K562 (cell line): ENCODE results near the gene RNU1-2. TPM values are rescaled to one million over a fixed set of nuclear protein-coding genes. Genes with fewer than 3 reads are reported as not detected.
A peak's percentile ranks its signal among the peaks of the same experiment; 100 is the strongest.

Experiments
- ATAC-seq: fragments of 200-7000 bp; cut with Tn5 transposase; 3 replicates; pipeline ENCODE4 v1.9.1; 2020; ENCODE audit warnings: moderate library complexity
- BruUV-seq: library from RNA; stranded (reverse); fragments of 400-500 nt; replicated peaks from 2 replicates; lab custom pipeline; 2021; lab: Mats Ljungman, UMichigan
- CTCF ChIA-PET: fragments of 300-600 bp; formaldehyde crosslinking; extraction: SDS; loops from one replicate; lab custom pipeline; 2021; ENCODE audit warnings: low intra/inter-chr PET ratio; lab: Yijun Ruan, JAX
- POLR2A ChIA-PET: fragments of 300-600, 350-650 bp; sonication (Branson Sonifier 250); formaldehyde crosslinking; extraction: SDS; loops from one replicate; lab custom pipeline; 2021; ENCODE audit warnings: antibody characterized with exemption, inconsistent platforms; lab: Yijun Ruan, JAX
- DNase-seq, 4 experiments: peaks; one replicate each; pipeline versions ENCODE4 v3.0.0 to v3.0.0-alpha.2; 2011 to 2018; ENCODE audit warnings: low spot score in 3 of 4, mixed read lengths in 3 of 4; ENCODE audit errors: extremely low read depth in 1 of 4
- FAIRE-seq: peaks from 2 replicates; lab custom pipeline; 2011; peaks lifted over from hg19 to GRCh38; lab: Jason Lieb, UNC
- H2AFZ ChIP-seq: 2 replicates; pipeline ENCODE4 v1.6.0; 2011; ENCODE audit warnings: low read depth, low read length, control low read depth, inconsistent platforms
- H3K27ac ChIP-seq: fragments of 200-600 bp; 3 replicates; pipeline ENCODE4 v1.8.0; 2011; ENCODE audit warnings: low read depth, mild to moderate bottlenecking, control low read depth, inconsistent platforms, low read length, moderate library complexity, mixed read lengths; ENCODE audit errors: extremely low read depth
- H3K27me3 ChIP-seq, 2 experiments: fragments of 300-600 bp in 1 of 2; 2 replicates in 1 of 2; 3 replicates in 1 of 2; pipeline versions ENCODE4 v1.6.0 to v1.8.0; 2011; ENCODE audit warnings: inconsistent platforms in 2 of 2, low read length in 2 of 2, mild to moderate bottlenecking in 1 of 2, mixed read lengths in 1 of 2, moderate library complexity in 1 of 2; ENCODE audit not compliant: control insufficient read depth in 2 of 2, insufficient read depth in 2 of 2
- H3K36me3 ChIP-seq: fragments of 300-600 bp; 3 replicates; pipeline ENCODE4 v1.8.0; 2011; ENCODE audit warnings: mild to moderate bottlenecking, low read length, inconsistent platforms; ENCODE audit not compliant: control insufficient read depth, insufficient read depth
- H3K4me1 ChIP-seq, 2 experiments: fragments of 200-600 bp in 1 of 2; replicated peaks in 1 of 2; 2 replicates in 1 of 2; 3 replicates in 1 of 2; pipeline versions ENCODE4 v1.5.1 to v1.8.0; 2011; ENCODE audit warnings: inconsistent platforms in 2 of 2, low read length in 2 of 2, mild to moderate bottlenecking in 1 of 2, mixed read lengths in 1 of 2, moderate library complexity in 1 of 2; ENCODE audit not compliant: control insufficient read depth in 2 of 2, insufficient read depth in 2 of 2
- H3K4me2 ChIP-seq: 2 replicates; pipeline ENCODE4 v1.6.1; 2011; ENCODE audit warnings: low read length, control low read depth, inconsistent platforms, mixed read lengths; ENCODE audit not compliant: insufficient read depth
- H3K4me3 ChIP-seq: fragments of 200-600 bp; sonication (generic), shearing (Covaris generic); 2 replicates; pipeline ENCODE4 v1.5.1; 2016; ENCODE audit warnings: control low read depth, inconsistent platforms
- H3K79me2 ChIP-seq: fragments of 200-600 bp; 3 replicates; pipeline ENCODE4 v1.8.0; 2011; ENCODE audit warnings: low read length, inconsistent platforms; ENCODE audit not compliant: control insufficient read depth, insufficient read depth
- H3K9ac ChIP-seq, 2 experiments: 2 replicates each; pipeline versions ENCODE4 v1.6.0 to v1.6.1; 2011; ENCODE audit warnings: low read depth in 2 of 2, low read length in 2 of 2, control low read depth in 1 of 2, inconsistent platforms in 1 of 2, mild to moderate bottlenecking in 1 of 2, mixed read lengths in 1 of 2; ENCODE audit not compliant: insufficient read depth in 1 of 2
- H3K9me1 ChIP-seq: one replicate; pipeline ENCODE4 v1.6.0; 2011; ENCODE audit warnings: inconsistent platforms, mild to moderate bottlenecking, low read length, moderate library complexity; ENCODE audit not compliant: control insufficient read depth, insufficient read depth
- H3K9me3 ChIP-seq: replicated peaks from 2 replicates; pipeline ENCODE4 v1.5.1; 2011; ENCODE audit warnings: low read depth, low read length, inconsistent platforms; ENCODE audit not compliant: control insufficient read depth, insufficient read depth
- H4K20me1 ChIP-seq: replicated peaks from 2 replicates; pipeline ENCODE4 v1.6.1; 2011; ENCODE audit warnings: low read length, inconsistent platforms, mixed read lengths; ENCODE audit not compliant: control insufficient read depth, insufficient read depth
- FOXM1 ChIP-seq, 2 experiments: fragments of 450-650 bp in 1 of 2; sonication (generic) in 1 of 2; formaldehyde crosslinking in 1 of 2; IDR thresholded peaks; 2 replicates each; pipeline versions ENCODE4 v1.6.1 to v1.9.0; 2017 to 2022; ENCODE audit warnings: low read depth in 2 of 2, mild to moderate bottlenecking in 2 of 2, missing genetic modification reagents in 1 of 2, moderate library complexity in 1 of 2
- MED1 ChIP-seq: sonication (generic); formaldehyde crosslinking; IDR thresholded peaks from 2 replicates; pipeline ENCODE4 v1.8.1; 2023; ENCODE audit warnings: missing genetic modification reagents, borderline replicate concordance
- RFX1 ChIP-seq: fragments of 450-650 bp; IDR thresholded peaks from 2 replicates; pipeline ENCODE4 v1.6.1; 2016; ENCODE audit warnings: mild to moderate bottlenecking, moderate library complexity
- ZBTB7A ChIP-seq: IDR thresholded peaks from 2 replicates; pipeline ENCODE4 v1.6.1; 2011; ENCODE audit warnings: low read depth, mild to moderate bottlenecking, low read length, moderate library complexity, borderline replicate concordance; ENCODE audit not compliant: control insufficient read depth
- WGBS: fragments of 100-300 bp; shearing (Covaris generic); methylation state at CpG from one replicate; pipeline ENCODE4 v1.1.6; 2016; ENCODE audit warnings: low coverage, mixed read lengths; ENCODE audit not compliant: insufficient coverage; ENCODE audit errors: missing lambda C conversion rate; 5-methylcytosine and 5-hydroxymethylcytosine counted together
- in situ Hi-C: fragments of 300-500 bp; cut with MboI; formaldehyde crosslinking; loops from 4 replicates; pipeline ENCODE4 v1.15.0; 2018; ENCODE audit warnings: inconsistent platforms, mixed read lengths
- intact Hi-C: fragments of 100-400 bp; cut with micrococcal nuclease; formaldehyde crosslinking; loops from 2 replicates; pipeline ENCODE4 v1.14.2; 2022
- polyA plus RNA-seq, 8 experiments: library from polyadenylated mRNA; depleted of rRNA in 4 of 8; stranded (reverse) in 5 of 8; unstranded in 3 of 8; fragments of >200 nt; fragmentation: Nextera tagmentation in 2 of 8; fragmentation: Illumina TruSeq in 1 of 8; extraction: Ambion mirVana in 2 of 8; extraction: Trizol in 1 of 8; gene quantifications; 2 replicates each; pipeline versions ENCODE4 v1.2.1 to v1.2.3, GENCODE V29; 2011 to 2014; ENCODE audit warnings: inconsistent platforms in 1 of 8, missing spikeins in 1 of 8
- total RNA-seq, 7 experiments: library from RNA; depleted of rRNA in 6 of 7; stranded (reverse); fragments of >200 nt in 6 of 7; fragmentation: Illumina TruSeq in 2 of 7; extraction: Trizol in 2 of 7; gene quantifications; 2 replicates each; pipeline versions ENCODE4 v1.2.1 to v1.2.3, GENCODE V29; 2011 to 2021; ENCODE audit warnings: low replicate concordance in 1 of 7

The RNU1-2 gene
- total and polyA plus RNA-seq, 9 of the 15 experiments (the other 6 are each of a cell fraction or from before 2014, with no cell fraction given), result under 0.01 to 32,823 (median 2,538) TPM; not detected in 4

DNA sequence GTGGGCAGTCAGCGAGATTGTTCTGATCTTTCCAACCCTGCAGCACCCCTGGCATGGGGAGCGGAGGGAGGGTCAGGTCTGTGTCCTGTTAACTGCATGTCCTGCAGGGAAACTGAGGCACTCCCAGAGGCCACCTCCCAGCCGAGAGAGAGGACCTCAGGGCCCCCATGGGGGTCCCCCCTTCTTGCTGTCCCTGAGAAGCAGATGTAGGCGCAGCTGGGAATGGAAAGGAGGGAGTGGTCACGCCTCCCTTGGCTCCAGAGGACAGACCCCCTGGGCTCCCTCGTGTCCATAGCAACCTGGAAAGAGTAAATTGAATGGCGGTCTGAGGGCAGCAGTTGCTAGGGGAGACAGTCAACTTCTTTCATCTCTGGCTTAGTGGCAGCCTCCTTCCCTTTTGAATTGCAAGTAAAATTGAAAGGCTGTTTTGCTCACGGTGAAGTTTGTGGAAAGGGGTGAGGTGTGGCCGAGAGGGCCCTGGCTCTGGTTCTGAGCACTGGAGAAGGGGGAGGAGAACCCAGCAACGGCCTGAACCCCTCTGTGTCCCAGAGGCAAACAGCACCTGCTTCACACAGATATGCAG is 30.8 kb downstream of the RNU1-2 start:
- H2AFZ ChIP-seq, result no peak overlapping the region
- no peaks in the 10 kb centered on the region for H3K9me3 ChIP-seq
- H3K36me3 ChIP-seq, result no peaks in the 10 kb centered on the region
- BruUV-seq, result no TSS peak
- peaks cover 3 to 42% of the 10 kb centered on the region in 2 experiments for H3K4me1 ChIP-seq
- H3K9ac ChIP-seq, result peak overlapping the region in 1 of 2 experiments; percentile 49; a peak in 1 of 4 replicates
- no peak; the same call in 2 of the 3 replicates for ATAC-seq
- TF ChIP-seq ZBTB7A (0 out of 2 replicates have a peak, but pooled peaks have one; percentile 24), FOXM1 (IDR thresholded peaks at IDR 0.05; ENCODE audit: low read depth) (no peak), FOXM1 (CRISPR knock-in tag; IDR thresholded peaks at IDR 0.05; ENCODE audit: low read depth) (no peak), MED1 (CRISPR knock-in tag) (no peak), RFX1 (peak; percentile 80)
- CTCF ChIA-PET, result no interaction called here
- in situ Hi-C loops, result no loop called here
- intact Hi-C loops, result no loop called here
- no peak overlapping the region for H3K27ac ChIP-seq
- H3K79me2 ChIP-seq, result no peaks in the 10 kb centered on the region
- no peak overlapping the region for H3K4me2 ChIP-seq
- POLR2A ChIA-PET, result interaction anchor here (0.6 to 4.2 kb wide), 2 partner anchors 21 to 127 kb away, joined by 3 to 32 read pairs; no protein-coding TSS in a partner anchor
- DNase-seq, result no peak
- H3K4me3 ChIP-seq, result no peak overlapping the region
- no peak for FAIRE-seq
- H3K9me1 ChIP-seq, result no peaks in the 10 kb centered on the region
- no peaks in the 10 kb centered on the region; the same call in none of the 2 replicates for H4K20me1 ChIP-seq
- H3K27me3 ChIP-seq, result peaks cover 8 to 13% of the 10 kb centered on the region in 2 experiments; a peak in 3 of 5 replicates
- 29% methylated on average over 10 of the region's 10 CpGs for WGBS
